Panc1 (cell line): ENCODE data around the gene FRMD4A. TPM values are rescaled to one million over a fixed set of nuclear protein-coding genes. Genes with fewer than 3 reads are reported as not detected.
A peak's percentile ranks its signal among the peaks of the same experiment; 100 is the strongest.
"Not testable (repeated sequence)": the region's sequence is repeated elsewhere in the genome, so short reads cannot be mapped to it uniquely, and the experiment has no call there.

Experiments
- ATAC-seq: fragments of 200-7000 bp; cut with Tn5 transposase; 2 replicates; pipeline ENCODE4 v1.9.1; 2020; ENCODE audit warnings: mild to moderate bottlenecking, moderate library complexity
- BruUV-seq: library from RNA; stranded (reverse); fragments of 400-500 nt; replicated peaks from 2 replicates; lab custom pipeline; 2021; lab: Mats Ljungman, UMichigan
- CTCF ChIA-PET: fragments of 300-600 bp; sonication (Branson Sonifier 250); formaldehyde crosslinking; loops from one replicate; lab custom pipeline; 2022; ENCODE audit warnings: antibody characterized with exemption; lab: Charles Lee
- POLR2A ChIA-PET: fragments of 300-600 bp; sonication (Branson Sonifier 250); formaldehyde crosslinking; loops from one replicate; lab custom pipeline; 2022; ENCODE audit warnings: antibody characterized with exemption; lab: Charles Lee
- DNase-seq: peaks from one replicate; pipeline ENCODE4 v3.0.0-alpha.2; 2010; ENCODE audit warnings: low read depth, low spot score
- H3K27ac ChIP-seq: 2 replicates; pipeline ENCODE4 v1.5.1; 2011; ENCODE audit warnings: mild to moderate bottlenecking, low read length, inconsistent platforms
- H3K27me3 ChIP-seq: fragments of 200-500 bp; sonication (Bioruptor generic); 2 replicates; pipeline ENCODE4 v1.6.0; 2014; ENCODE audit warnings: low read length, inconsistent platforms; ENCODE audit not compliant: control insufficient read depth, insufficient read depth
- H3K36me3 ChIP-seq: fragments of 200-500 bp; sonication (Bioruptor generic); 2 replicates; pipeline ENCODE4 v1.5.1; 2014; ENCODE audit warnings: inconsistent platforms, mild to moderate bottlenecking, low read length, moderate library complexity; ENCODE audit not compliant: control insufficient read depth, insufficient read depth
- H3K4me1 ChIP-seq: 2 replicates; pipeline ENCODE4 v1.5.1; 2011; ENCODE audit warnings: inconsistent platforms, mild to moderate bottlenecking, low read length, moderate library complexity; ENCODE audit not compliant: control insufficient read depth, insufficient read depth
- H3K4me3 ChIP-seq, 2 experiments: 2 replicates each; pipeline ENCODE4 v1.5.1; 2011 to 2012; ENCODE audit warnings: low read depth in 2 of 2, low read length in 2 of 2, mild to moderate bottlenecking in 2 of 2, inconsistent platforms in 1 of 2, moderate library complexity in 1 of 2
- H3K9me3 ChIP-seq: fragments of 200-500 bp; sonication (Bioruptor generic); 2 replicates; pipeline ENCODE4 v1.5.1; 2014; ENCODE audit warnings: low read depth, mild to moderate bottlenecking, inconsistent platforms, low read length, moderate library complexity; ENCODE audit not compliant: control insufficient read depth, insufficient read depth
- CTCF ChIP-seq: fragments of 450-650 bp; IDR thresholded peaks from 2 replicates; pipeline ENCODE4 v1.5.1; 2017; ENCODE audit warnings: mild to moderate bottlenecking
- POLR2AphosphoS5 ChIP-seq: IDR thresholded peaks from 2 replicates; pipeline ENCODE4 v1.6.1; 2012; ENCODE audit warnings: mild to moderate bottlenecking, low read depth, low read length, moderate library complexity
- SIN3A ChIP-seq: IDR thresholded peaks from 2 replicates; pipeline ENCODE4 v1.6.1; 2012; ENCODE audit warnings: low read depth, mild to moderate bottlenecking, low read length, moderate library complexity, borderline replicate concordance; ENCODE audit not compliant: insufficient read depth
- TCF7L2 ChIP-seq: IDR thresholded peaks from 2 replicates; pipeline ENCODE4 v1.6.1; 2011; ENCODE audit warnings: mild to moderate bottlenecking, low read depth, low read length, inconsistent platforms
- in situ Hi-C: cut with HindIII; loops from 2 replicates; pipeline ENCODE4 v1.10.0; 2016; ENCODE audit warnings: low sequenced_read_pairs, low pct_unique_long_range_greater_than_20kb
- intact Hi-C: fragments of 100-400 bp; cut with micrococcal nuclease; formaldehyde crosslinking; loops from one replicate; pipeline ENCODE4 v1.10.0; 2022; ENCODE audit not compliant: unreplicated experiment
- total RNA-seq: library from RNA; stranded (reverse); gene quantifications from one replicate; pipeline ENCODE4 v1.2.1, GENCODE V29; 2021; ENCODE audit not compliant: unreplicated experiment
- TF ChIP-seq, protein P1 (sequence below), 2 experiments: IDR thresholded peaks; 2 replicates each; pipeline ENCODE4 v1.6.1; 2011 to 2012; ENCODE audit warnings: low read depth in 2 of 2, control low read depth in 1 of 2, low read length in 1 of 2, mild to moderate bottlenecking in 1 of 2, moderate library complexity in 1 of 2; ENCODE audit not compliant: insufficient read depth in 1 of 2

FRMD4A gene
- total RNA-seq, 1 experiment from 2014 or later, result 7.1 TPM

DNA sequence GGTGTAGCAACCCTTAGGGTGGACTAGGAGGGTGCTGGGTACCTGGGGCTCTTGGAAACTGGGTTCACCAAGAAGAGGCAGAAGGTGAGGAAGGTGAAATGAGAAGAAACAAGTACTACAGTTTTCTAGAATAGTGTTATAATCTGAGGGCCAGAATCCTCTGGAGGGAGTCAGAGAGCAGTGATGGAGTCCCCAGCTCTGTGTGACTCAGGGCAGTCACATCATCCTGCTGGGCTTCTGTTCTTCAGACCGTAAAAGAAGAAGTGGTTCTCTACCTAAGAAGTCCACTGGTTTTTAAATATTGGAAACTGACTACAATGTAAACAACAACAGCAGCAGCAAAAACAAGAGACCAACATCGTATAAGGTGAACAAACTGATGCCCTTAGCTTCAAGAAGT, 546.7 kb downstream of the FRMD4A start:
- H3K4me3 ChIP-seq, result no peak overlapping the region
- DNase-seq, result no peak
- ChIA-PET POLR2A (interaction anchor here (0.7 kb wide), 1 partner anchor 67 kb away, joined by 4 read pairs; no protein-coding TSS in a partner anchor), CTCF (interaction anchor here (0.6 kb wide), 1 partner anchor 8 kb away, joined by 3 read pairs; no protein-coding TSS in a partner anchor)
- H3K4me1 ChIP-seq, result no peaks in the 10 kb centered on the region
- intact Hi-C loops (loop anchor here (10.0 kb wide), 1 partner anchor 311 kb away; no protein-coding TSS in a partner anchor), in situ Hi-C loops (no loop called here)
- H3K27ac ChIP-seq, result no peak overlapping the region
- no peaks in the 10 kb centered on the region for H3K27me3 ChIP-seq
- TF ChIP-seq CTCF, result peak; percentile 59
- TF ChIP-seq TCF7L2, result no peak
- peak; percentile 82; the same call in 1 of the 2 replicates for ATAC-seq
- H3K36me3 ChIP-seq, result no peaks in the 10 kb centered on the region
- H3K9me3 ChIP-seq, result no peaks in the 10 kb centered on the region
- no TSS peak for BruUV-seq

- ChIA-PET POLR2A (interaction anchor here (0.6 kb wide), 1 partner anchor 406 kb away, joined by 4 read pairs; no protein-coding TSS in a partner anchor), CTCF (no interaction called here)
- in situ Hi-C loops, result no loop called here
These were observed 551.0 kb downstream of the FRMD4A start for GRCh38 chr10:13779748-13780147.

GRCh38 chr10:13778693-13778960, 552.1 kb downstream of the FRMD4A start:
- H3K4me3 ChIP-seq, DNase-seq, POLR2A ChIA-PET, H3K9me3 ChIP-seq, BruUV-seq, H3K36me3 ChIP-seq, ATAC-seq, H3K27me3 ChIP-seq, in situ Hi-C loops, H3K4me1 ChIP-seq, CTCF ChIA-PET, H3K27ac ChIP-seq: not testable (repeated sequence)
- intact Hi-C loops, result loop anchor here (1.0 kb wide), 1 partner anchor 118 kb away; no protein-coding TSS in a partner anchor

More at GRCh38 chr10:13779748-13780147, 551.0 kb downstream of the FRMD4A start:
- ATAC-seq (no peak), DNase-seq (no peak)
- Histone ChIP-seq H3K4me1 (no peaks in the 10 kb centered on the region), H3K27ac (no peak overlapping the region), H3K4me3 (no peak overlapping the region), H3K9me3 (no peaks in the 10 kb centered on the region), H3K27me3 (no peaks in the 10 kb centered on the region), H3K36me3 (no peaks in the 10 kb centered on the region)
- BruUV-seq, result no TSS peak
- TF ChIP-seq CTCF (no peak), TCF7L2 (no peak), POLR2AphosphoS5 (no peak), SIN3A (no peak)
- TF ChIP-seq, protein P1, sequence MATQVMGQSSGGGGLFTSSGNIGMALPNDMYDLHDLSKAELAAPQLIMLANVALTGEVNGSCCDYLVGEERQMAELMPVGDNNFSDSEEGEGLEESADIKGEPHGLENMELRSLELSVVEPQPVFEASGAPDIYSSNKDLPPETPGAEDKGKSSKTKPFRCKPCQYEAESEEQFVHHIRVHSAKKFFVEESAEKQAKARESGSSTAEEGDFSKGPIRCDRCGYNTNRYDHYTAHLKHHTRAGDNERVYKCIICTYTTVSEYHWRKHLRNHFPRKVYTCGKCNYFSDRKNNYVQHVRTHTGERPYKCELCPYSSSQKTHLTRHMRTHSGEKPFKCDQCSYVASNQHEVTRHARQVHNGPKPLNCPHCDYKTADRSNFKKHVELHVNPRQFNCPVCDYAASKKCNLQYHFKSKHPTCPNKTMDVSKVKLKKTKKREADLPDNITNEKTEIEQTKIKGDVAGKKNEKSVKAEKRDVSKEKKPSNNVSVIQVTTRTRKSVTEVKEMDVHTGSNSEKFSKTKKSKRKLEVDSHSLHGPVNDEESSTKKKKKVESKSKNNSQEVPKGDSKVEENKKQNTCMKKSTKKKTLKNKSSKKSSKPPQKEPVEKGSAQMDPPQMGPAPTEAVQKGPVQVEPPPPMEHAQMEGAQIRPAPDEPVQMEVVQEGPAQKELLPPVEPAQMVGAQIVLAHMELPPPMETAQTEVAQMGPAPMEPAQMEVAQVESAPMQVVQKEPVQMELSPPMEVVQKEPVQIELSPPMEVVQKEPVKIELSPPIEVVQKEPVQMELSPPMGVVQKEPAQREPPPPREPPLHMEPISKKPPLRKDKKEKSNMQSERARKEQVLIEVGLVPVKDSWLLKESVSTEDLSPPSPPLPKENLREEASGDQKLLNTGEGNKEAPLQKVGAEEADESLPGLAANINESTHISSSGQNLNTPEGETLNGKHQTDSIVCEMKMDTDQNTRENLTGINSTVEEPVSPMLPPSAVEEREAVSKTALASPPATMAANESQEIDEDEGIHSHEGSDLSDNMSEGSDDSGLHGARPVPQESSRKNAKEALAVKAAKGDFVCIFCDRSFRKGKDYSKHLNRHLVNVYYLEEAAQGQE (IDR thresholded peaks at IDR 0.05; ENCODE audit: insufficient read depth in 1 of 2, low read depth in 2 of 2, low read length in 1 of 2), result no peak
- intact Hi-C loops, result loop anchor here (10.0 kb wide), 1 partner anchor 315 kb away; no protein-coding TSS in a partner anchor
